HPDE6-E6E7 (cell line): ENCODE measurements around the gene VPS11.
A peak's percentile ranks its signal among the peaks of the same experiment; 100 is the strongest.
"Not testable (repeated sequence)": the region's sequence is repeated elsewhere in the genome, so short reads cannot be mapped to it uniquely, and the experiment has no call there.

ENCODE experiments used
- DNase-seq: peaks from one replicate; pipeline ENCODE4 v3.0.0; 2011; ENCODE audit warnings: missing footprints; ENCODE audit errors: extremely low spot score

Gene VPS11

GRCh38 chr11:119067371-119068222 lies at the start of gene VPS11:
TSS of gene VPS11 (plus strand) at chr11:119067818. CDS start at chr11:119067824, 6 bp downstream.
- DNase-seq: peak; percentile 100

DNA sequence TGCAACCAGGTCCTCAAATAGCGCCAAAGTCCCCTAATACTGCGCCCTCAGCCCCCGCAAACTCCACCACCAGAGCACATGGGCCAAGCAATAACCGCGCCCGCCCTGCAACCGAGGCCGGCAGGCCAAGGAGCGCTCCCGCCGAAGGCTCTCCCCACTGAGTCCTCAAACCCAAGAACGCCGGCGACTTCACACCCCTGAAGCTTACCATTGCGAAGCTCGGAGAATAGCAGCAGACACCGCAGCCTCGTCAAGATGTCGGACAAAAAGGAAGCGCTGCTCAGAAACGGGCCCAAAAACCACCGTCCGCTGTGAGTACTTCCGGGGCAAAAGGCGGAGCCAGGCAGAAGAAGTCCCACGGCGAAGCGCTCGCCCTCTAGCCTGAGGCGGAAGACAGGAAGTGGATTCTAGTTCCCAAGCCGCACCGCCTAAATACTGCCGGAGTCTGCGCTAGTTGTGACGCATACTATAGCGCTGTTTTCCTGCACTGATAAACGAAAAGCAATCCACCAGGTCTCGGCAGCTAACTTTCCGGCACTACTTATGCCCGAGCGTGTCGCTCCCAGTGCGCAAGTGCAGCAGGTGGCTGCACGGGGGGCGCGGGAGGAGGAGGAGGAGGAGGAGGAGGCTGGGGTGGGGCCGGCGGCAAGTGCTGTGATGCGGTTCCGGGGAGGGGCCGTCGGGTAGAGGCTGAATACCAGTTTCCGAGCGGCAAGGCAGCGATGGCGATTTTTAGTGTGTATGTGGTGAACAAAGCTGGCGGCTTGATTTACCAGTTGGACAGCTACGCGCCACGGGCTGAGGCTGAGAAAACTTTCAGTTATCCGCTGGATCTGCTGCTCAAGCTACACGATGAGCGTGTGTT lies 49.3 kb upstream of the VPS11 start, which contains the start of the genes RPS25 and TRAPPC4:
Gene RPS25, minus strand, starts transcription at position 270 of the 865 bp plus-strand sequence. Its CDS starts 59 bp downstream, at position 211.
Gene TRAPPC4, plus strand, starts transcription at position 693 of the 865 bp plus-strand sequence. Its CDS starts 30 bp downstream, at position 723.
- peak; percentile 95 for DNase-seq

DNA sequence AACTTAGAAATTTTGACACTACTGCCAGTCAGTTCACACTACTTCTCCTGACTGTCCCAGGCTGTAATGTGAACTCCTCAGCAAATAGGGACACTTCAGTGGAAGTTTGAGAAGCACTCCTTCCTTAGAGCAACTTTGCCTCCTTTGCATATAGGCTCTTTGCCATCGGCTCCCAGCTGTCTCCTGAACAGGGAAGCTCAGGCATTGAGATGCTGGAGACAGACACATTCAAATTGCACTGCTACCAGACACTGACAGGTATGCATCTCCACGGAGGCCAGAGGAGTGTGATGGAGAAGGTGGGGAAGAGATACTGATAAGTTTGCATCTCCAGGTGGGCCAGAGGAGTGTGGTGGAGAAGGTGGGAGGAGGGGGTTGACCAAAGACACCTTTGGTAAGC lies 47.6 kb upstream of the VPS11 start:
- no peak for DNase-seq

- DNase-seq: no peak
These were observed 46.0 kb upstream of the VPS11 start for GRCh38 chr11:119021631-119022030.

- DNase-seq: no peak
These were observed 43.9 kb upstream of the VPS11 start for GRCh38 chr11:119023741-119024140.

DNA sequence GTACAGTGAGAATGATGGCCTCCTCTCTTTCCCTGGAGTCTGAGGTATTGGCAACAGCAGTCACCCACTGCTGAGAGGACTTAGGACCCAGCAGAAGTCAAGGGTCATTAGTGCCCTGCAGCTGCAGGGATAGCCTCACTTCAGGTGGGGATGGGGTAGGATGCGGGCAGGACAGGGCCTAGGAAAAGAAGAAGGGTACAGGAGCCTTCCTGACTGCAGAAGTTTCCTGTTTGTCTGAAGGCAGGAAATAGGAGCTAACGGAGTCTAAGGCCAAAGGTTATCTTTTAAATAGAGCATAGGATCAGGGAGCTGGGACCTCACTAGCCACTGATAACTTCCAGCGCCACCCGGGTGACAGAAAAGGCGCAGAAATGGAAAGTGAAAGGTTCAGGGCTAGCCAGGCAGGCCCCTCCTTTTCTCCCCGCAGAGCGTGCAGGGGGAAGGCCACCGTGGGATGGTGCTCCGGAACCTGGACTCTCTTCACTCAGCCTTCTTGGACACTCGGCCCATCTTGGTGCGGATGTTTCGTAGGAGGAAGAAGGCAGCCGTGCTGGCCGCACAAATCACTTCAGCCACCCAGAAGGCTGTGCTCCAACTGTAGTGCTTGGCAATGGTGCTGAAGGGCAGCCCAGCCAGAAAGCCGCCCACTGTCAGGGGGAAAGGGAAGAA lies 43.1 kb upstream of the VPS11 start:
- DNase-seq: no peak

- no peak for DNase-seq
These were observed 42.5 kb upstream of the VPS11 start for GRCh38 chr11:119025099-119025473.

GRCh38 chr11:119025541-119025940 lies 42.1 kb upstream of the VPS11 start:
- DNase-seq: no peak

- DNase-seq: no peak
These were observed 41.4 kb upstream of the VPS11 start for GRCh38 chr11:119025978-119026766.

- DNase-seq: no peak
These were observed 40.6 kb upstream of the VPS11 start for GRCh38 chr11:119026970-119027369.

GRCh38 chr11:119027561-119028345 lies 39.9 kb upstream of the VPS11 start:
- no peak for DNase-seq

- no peak for DNase-seq
These were observed 39.1 kb upstream of the VPS11 start for GRCh38 chr11:119028346-119029068.

GRCh38 chr11:119029069-119029339 lies 38.6 kb upstream of the VPS11 start:
- no peak for DNase-seq

DNA sequence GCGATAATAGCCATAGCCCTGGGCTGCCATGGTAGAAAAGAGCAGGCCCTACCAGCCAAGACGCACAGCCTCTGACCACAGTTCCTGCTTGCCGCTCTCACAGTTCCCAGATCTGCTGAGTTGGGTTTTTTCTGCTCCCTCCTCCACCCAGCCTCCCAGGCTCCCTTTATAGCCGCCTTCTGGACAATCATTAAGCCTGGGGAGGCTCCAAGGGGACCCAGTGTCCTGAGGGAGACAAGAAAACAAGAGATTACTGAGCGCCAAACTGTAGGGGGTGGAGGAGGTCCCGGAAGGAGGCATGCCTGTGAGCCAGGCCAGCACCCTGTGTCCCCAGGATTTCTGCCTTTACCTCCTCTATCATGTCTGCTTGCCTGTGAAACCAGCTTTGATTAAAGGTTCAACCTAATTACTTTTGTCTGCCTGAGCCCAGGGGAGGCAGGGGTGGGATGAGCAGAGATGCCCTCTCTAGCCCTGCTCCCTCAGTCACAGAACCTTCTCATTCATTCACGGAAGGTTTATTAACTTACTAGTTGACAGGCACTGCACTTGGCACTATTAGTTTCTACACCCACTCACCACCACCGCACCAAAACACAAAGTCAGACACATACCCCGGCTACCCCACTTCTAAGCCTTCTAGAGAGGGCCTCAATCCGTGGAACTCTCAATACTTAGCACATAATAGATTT lies 38.1 kb upstream of the VPS11 start:
- DNase-seq: no peak

DNA sequence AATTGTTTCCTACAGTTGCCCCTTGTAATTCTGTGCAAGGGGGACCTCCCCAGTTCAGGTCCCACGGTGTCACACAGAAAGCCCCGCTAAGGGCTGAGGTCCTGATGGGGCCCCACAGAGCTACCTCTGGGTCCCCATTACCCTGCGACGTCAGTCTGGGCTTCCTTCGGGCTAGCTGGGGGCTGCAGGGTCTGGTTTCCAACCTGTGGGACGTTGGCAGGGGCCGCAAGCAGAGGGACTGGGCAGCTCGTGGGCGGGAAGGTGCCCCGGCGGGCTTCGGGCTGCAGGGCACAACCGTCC lies 37.6 kb upstream of the VPS11 start:
- DNase-seq: no peak

- peak; percentile 98 for DNase-seq
These were observed 37.1 kb upstream of the VPS11 start, which contains the start of gene SLC37A4 for GRCh38 chr11:119030329-119031047. TSS of gene SLC37A4 (minus strand) at chr11:119030877.

DNA sequence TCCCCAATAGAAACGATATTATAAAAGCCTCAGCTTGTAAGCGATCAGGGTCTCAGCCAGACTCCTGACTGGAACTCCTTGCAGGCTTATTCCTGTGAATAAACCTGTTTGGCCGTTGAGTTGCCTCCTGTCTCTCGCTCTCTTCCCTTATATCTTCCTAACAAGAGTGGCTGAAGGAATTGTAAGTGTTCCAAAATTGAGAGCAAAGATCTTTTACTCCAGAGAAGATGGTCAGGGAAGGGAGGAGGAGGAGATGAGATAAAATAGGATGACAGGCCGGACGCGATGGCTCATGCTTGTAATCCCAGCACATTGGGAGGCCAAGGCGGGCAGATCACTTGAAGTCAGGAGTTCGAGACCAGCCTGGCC lies 35.7 kb upstream of the VPS11 start:
- no peak for DNase-seq

GRCh38 chr11:119033421-119033820 lies 34.2 kb upstream of the VPS11 start:
- not testable (repeated sequence) for DNase-seq

- DNase-seq: no peak
These were observed 32.8 kb upstream of the VPS11 start for GRCh38 chr11:119034813-119035212.
